T-cell (primary cell): ENCODE data around the gene KIN. TPM values are rescaled to one million over a fixed set of nuclear protein-coding genes. Genes with fewer than 3 reads are reported as not detected.
"Not testable (repeated sequence)": the region's sequence is repeated elsewhere in the genome, so short reads cannot be mapped to it uniquely, and the experiment has no call there.

Experiments used
- ATAC-seq, 4 experiments: fragments of 200-7000 bp in 3 of 4; fragments of 150-1000 bp in 1 of 4; cut with Tn5 transposase; replicated peaks in 1 of 4; 1 replicate in 3 of 4; 2 replicates in 1 of 4; pipeline ENCODE4 v1.10.0; 2021; ENCODE audit warnings: moderate library complexity in 3 of 4, mild to moderate bottlenecking in 2 of 4, moderate number of reproducible peaks in 1 of 4
- CTCF ChIA-PET, 2 donors: fragments of 300-600 bp; sonication (Branson Sonifier 250); formaldehyde crosslinking; loops; one replicate each; lab custom pipeline; 2022; ENCODE audit warnings: antibody characterized with exemption in 2 of 2; lab: Charles Lee
- POLR2A ChIA-PET, 2 donors: fragments of 300-600 bp; sonication (Branson Sonifier 250); formaldehyde crosslinking; loops; one replicate each; lab custom pipeline; 2022; ENCODE audit warnings: antibody characterized with exemption in 2 of 2; lab: Charles Lee
- DNase-seq, 35 experiments: peaks; one replicate each; pipeline versions ENCODE4 v3.0.0 to v3.0.0-alpha.2; 2013 to 2023
- H3K27ac ChIP-seq: one replicate; pipeline ENCODE4 v1.5.1; 2013; ENCODE audit warnings: low read length
- H3K27me3 ChIP-seq, 2 experiments: replicated peaks in 1 of 2; 1 replicate in 1 of 2; 2 replicates in 1 of 2; pipeline versions ENCODE4 v1.6.1 to v1.7.0; 2013; ENCODE audit warnings: low read length in 1 of 2, mixed read lengths in 1 of 2; ENCODE audit not compliant: control insufficient read depth in 2 of 2, insufficient read depth in 2 of 2; ENCODE audit errors: extremely low read depth in 1 of 2
- H3K36me3 ChIP-seq, 2 donors: 1 replicate in 1 of 2; 2 replicates in 1 of 2; pipeline versions ENCODE4 v1.6.1 to v1.7.0; 2013; ENCODE audit warnings: low read length in 1 of 2; ENCODE audit not compliant: control insufficient read depth in 2 of 2, insufficient read depth in 1 of 2; ENCODE audit errors: extremely low read depth in 1 of 2
- H3K4me1 ChIP-seq, 2 experiments: 1 replicate in 1 of 2; 2 replicates in 1 of 2; pipeline versions ENCODE4 v1.6.1 to v1.7.0; 2013; ENCODE audit warnings: low read length in 2 of 2, mixed read lengths in 1 of 2; ENCODE audit not compliant: insufficient read depth in 2 of 2, control insufficient read depth in 1 of 2; ENCODE audit errors: extremely low read depth in 1 of 2
- H3K4me3 ChIP-seq, 2 donors: 1 replicate in 1 of 2; 2 replicates in 1 of 2; pipeline versions ENCODE4 v1.5.1 to v1.7.0; 2013; ENCODE audit warnings: mild to moderate bottlenecking in 2 of 2, low read length in 1 of 2, moderate library complexity in 1 of 2; ENCODE audit not compliant: control insufficient read depth in 1 of 2; ENCODE audit errors: extremely low read depth in 1 of 2
- H3K9me3 ChIP-seq: 2 replicates; pipeline ENCODE4 v1.7.0; 2013
- H3K27ac Mint-ChIP-seq, 2 donors: one replicate each; pipeline ENCODE4 v1.8.0; 2020 to 2021; ENCODE audit warnings: mild to moderate bottlenecking in 2 of 2, mixed read lengths in 2 of 2
- H3K27me3 Mint-ChIP-seq, 2 donors: one replicate each; pipeline ENCODE4 v1.8.0; 2021 to 2022; ENCODE audit warnings: mixed read lengths in 2 of 2
- H3K36me3 Mint-ChIP-seq: one replicate; pipeline ENCODE4 v1.8.0; 2021; ENCODE audit warnings: mixed read lengths
- H3K4me1 Mint-ChIP-seq, 3 donors: one replicate each; pipeline ENCODE4 v1.8.0; 2020 to 2022; ENCODE audit warnings: mixed read lengths in 3 of 3, mild to moderate bottlenecking in 1 of 3
- H3K4me3 Mint-ChIP-seq, 3 donors: one replicate each; pipeline ENCODE4 v1.8.0; 2020 to 2022; ENCODE audit warnings: mild to moderate bottlenecking in 3 of 3, mixed read lengths in 3 of 3, moderate library complexity in 3 of 3
- H3K9me3 Mint-ChIP-seq, 3 donors: one replicate each; pipeline ENCODE4 v1.8.0; 2020 to 2022; ENCODE audit warnings: mixed read lengths in 3 of 3
- WGBS: methylation state at CpG from one replicate; pipeline ENCODE4 v1.1.5; 2013; ENCODE audit warnings: missing lambda C conversion rate; ENCODE audit not compliant: insufficient coverage; 5-methylcytosine and 5-hydroxymethylcytosine counted together
- total RNA-seq, 35 experiments: library from RNA in 6 of 35; stranded (reverse) in 6 of 35; fragments of 120-200 nt in 1 of 35; gene quantifications; one replicate each; pipeline versions ENCODE4 v1.2.1 to v1.2.4 and lab custom pipeline; 2013 to 2026

The KIN gene
- total RNA-seq, 5 donors from 2014 or later (not counting 1 experiment from before 2014, with no cell fraction given) = 7.1 to 13.3 (median 10.0) TPM

GRCh38 chr10:7817984-7818294 lies 30.1 kb upstream of the KIN start:
- Histone ChIP-seq H3K27ac (peak overlapping the region; percentile 14), H3K4me1 (peaks cover 9 to 24% of the 10 kb centered on the region in 2 experiments), H3K4me3 (peak overlapping the region; percentile 93 to 97), H3K36me3 (peaks cover 0 to 7% of the 10 kb centered on the region in 2 donors), H3K9me3 (no peaks in the 10 kb centered on the region), H3K27me3 (peaks cover 0 to 16% of the 10 kb centered on the region in 2 experiments)
- Mint-ChIP-seq H3K36me3 (peaks cover 7% of the 10 kb centered on the region), H3K9me3 (no peaks in the 10 kb centered on the region), H3K27me3 (peaks cover 0 to 2% of the 10 kb centered on the region in 2 donors), H3K4me3 (peak overlapping the region; percentile 97 to 99 (median 97)), H3K27ac (peak overlapping the region; percentile 75 to 84), H3K4me1 (peaks cover 41 to 47% (median 44%) of the 10 kb centered on the region in 3 donors)
- POLR2A ChIA-PET = interaction anchor here (0.6 to 2.0 kb wide), 8 partner anchors 10 to 292 kb away, joined by 3 to 23 read pairs (median 4); partner anchors contain the start of genes ATP5F1C (in 2 of the 2) and KIN (in 2 of the 2)
- ATAC-seq (peak in 3 of 4 experiments; percentile 27 to 51 (median 28)), DNase-seq (no peak)
- WGBS = 1% methylated on average over 10 of the region's 10 CpGs
- CTCF ChIA-PET = interaction anchor here (1.0 to 2.4 kb wide), 3 partner anchors 14 to 1462 kb away, joined by 3 to 13 read pairs (median 3); partner anchors contain the start of genes ATP5F1C (in 1 of the 2) and KIN (in 1 of the 2)

- ChIA-PET CTCF (interaction anchor here (1.0 to 2.4 kb wide), 3 partner anchors 14 to 1462 kb away, joined by 3 to 13 read pairs (median 3); partner anchors contain the start of genes ATP5F1C (in 1 of the 2) and KIN (in 1 of the 2)), POLR2A (interaction anchor here (0.6 to 2.0 kb wide), 6 partner anchors 10 to 292 kb away, joined by 3 to 23 read pairs (median 5); partner anchors contain the start of genes ATP5F1C (in 2 of the 2) and KIN (in 2 of the 2))
- peak overlapping the region; percentile 14 for H3K27ac ChIP-seq
- peaks cover 9 to 24% of the 10 kb centered on the region in 2 experiments for H3K4me1 ChIP-seq
- no peaks in the 10 kb centered on the region for H3K9me3 ChIP-seq
- H3K4me3 Mint-ChIP-seq = peak overlapping the region; percentile 97 to 99 (median 97)
- H3K9me3 Mint-ChIP-seq = no peaks in the 10 kb centered on the region
- H3K27ac Mint-ChIP-seq = peak overlapping the region in 1 of 2 donors; percentile 84
- peak in 1 of 35 experiments; percentile 3 for DNase-seq
- peaks cover 0 to 2% of the 10 kb centered on the region in 2 donors for H3K27me3 Mint-ChIP-seq
- 20% methylated on average over 1 of the region's 12 CpGs for WGBS
- H3K36me3 Mint-ChIP-seq = peaks cover 7% of the 10 kb centered on the region
- H3K4me1 Mint-ChIP-seq = peaks cover 41 to 47% (median 44%) of the 10 kb centered on the region in 3 donors
- ATAC-seq = no peak
- peaks cover 0 to 5% of the 10 kb centered on the region in 2 donors for H3K36me3 ChIP-seq
- H3K27me3 ChIP-seq = peaks cover 0 to 16% of the 10 kb centered on the region in 2 experiments
- H3K4me3 ChIP-seq = peak overlapping the region; percentile 93 to 97
These were observed 29.8 kb upstream of the KIN start for GRCh38 chr10:7817576-7817975.

- peaks cover 0 to 2% of the 10 kb centered on the region in 2 donors for H3K27me3 Mint-ChIP-seq
- peaks cover 0 to 16% of the 10 kb centered on the region in 2 experiments for H3K27me3 ChIP-seq
- H3K4me1 Mint-ChIP-seq = peaks cover 12 to 20% (median 13%) of the 10 kb centered on the region in 3 donors
- no peaks in the 10 kb centered on the region for H3K9me3 ChIP-seq
- no peaks in the 10 kb centered on the region for H3K36me3 ChIP-seq
- DNase-seq (no peak), ATAC-seq (no peak)
- ChIA-PET CTCF (no interaction called here), POLR2A (no interaction called here)
- H3K4me1 ChIP-seq = peaks cover 0 to 8% of the 10 kb centered on the region in 2 experiments
- no peak overlapping the region for H3K27ac Mint-ChIP-seq
- H3K27ac ChIP-seq = no peak overlapping the region
- no peaks in the 10 kb centered on the region for H3K9me3 Mint-ChIP-seq
- WGBS = 74% methylated on average over 3 of the region's 3 CpGs
- no peak overlapping the region for H3K4me3 Mint-ChIP-seq
- H3K36me3 Mint-ChIP-seq = no peaks in the 10 kb centered on the region
- no peak overlapping the region for H3K4me3 ChIP-seq
These were observed 25.7 kb upstream of the KIN start for GRCh38 chr10:7813481-7813880.

- H3K9me3 ChIP-seq, H3K4me1 ChIP-seq, H3K4me1 Mint-ChIP-seq, H3K36me3 Mint-ChIP-seq, H3K4me3 Mint-ChIP-seq, POLR2A ChIA-PET, DNase-seq, H3K4me3 ChIP-seq, H3K27ac ChIP-seq, H3K27me3 Mint-ChIP-seq, H3K9me3 Mint-ChIP-seq, H3K27ac Mint-ChIP-seq, ATAC-seq, H3K36me3 ChIP-seq: not testable (repeated sequence)
- peaks cover 0 to 16% of the 10 kb centered on the region in 2 experiments for H3K27me3 ChIP-seq
- CTCF ChIA-PET = interaction anchor here in 1 of 2 donors (0.5 kb wide), 1 partner anchor 98 kb away, joined by 6 read pairs; no protein-coding TSS in a partner anchor
- WGBS = 90% methylated on average over 3 of the region's 7 CpGs
These were observed 23.9 kb upstream of the KIN start for GRCh38 chr10:7811743-7812142.

- Mint-ChIP-seq H3K36me3 (peaks cover 7% of the 10 kb centered on the region), H3K4me3 (no peak overlapping the region), H3K27ac (no peak overlapping the region), H3K27me3 (peaks cover 0 to 2% of the 10 kb centered on the region in 2 donors), H3K4me1 (peaks cover 0 to 5% (median 0%) of the 10 kb centered on the region in 3 donors), H3K9me3 (no peaks in the 10 kb centered on the region)
- 92% methylated on average over 2 of the region's 5 CpGs for WGBS
- ChIA-PET CTCF (no interaction called here), POLR2A (interaction anchor here in 1 of 2 donors (0.6 kb wide), 1 partner anchor 23 kb away, joined by 3 read pairs; the partner anchor contains the start of genes ATP5F1C and KIN)
- Histone ChIP-seq H3K27me3 (peaks cover 0 to 10% of the 10 kb centered on the region in 2 experiments), H3K4me3 (no peak overlapping the region), H3K27ac (no peak overlapping the region), H3K9me3 (no peaks in the 10 kb centered on the region), H3K36me3 (peaks cover 1 to 13% of the 10 kb centered on the region in 2 donors), H3K4me1 (no peaks in the 10 kb centered on the region)
- ATAC-seq = no peak
- no peak for DNase-seq
These were observed 23.2 kb upstream of the KIN start for GRCh38 chr10:7811000-7811399.

- Histone ChIP-seq H3K27me3 (peaks cover 0 to 8% of the 10 kb centered on the region in 2 experiments), H3K36me3 (peaks cover 3 to 17% of the 10 kb centered on the region in 2 donors), H3K4me1 (no peaks in the 10 kb centered on the region), H3K9me3 (no peaks in the 10 kb centered on the region), H3K27ac (no peak overlapping the region), H3K4me3 (no peak overlapping the region)
- WGBS = 91% methylated on average over 7 of the region's 7 CpGs
- Mint-ChIP-seq H3K4me3 (no peak overlapping the region), H3K27me3 (peaks cover 0 to 2% of the 10 kb centered on the region in 2 donors), H3K9me3 (no peaks in the 10 kb centered on the region), H3K4me1 (peaks cover 0 to 5% (median 0%) of the 10 kb centered on the region in 3 donors), H3K27ac (no peak overlapping the region), H3K36me3 (peaks cover 7% of the 10 kb centered on the region)
- ATAC-seq = no peak
- CTCF ChIA-PET = no interaction called here
- POLR2A ChIA-PET = interaction anchor here in 1 of 2 donors (0.6 kb wide), 1 partner anchor 23 kb away, joined by 3 read pairs; the partner anchor contains the start of genes ATP5F1C and KIN
- DNase-seq = no peak
These were observed 22.6 kb upstream of the KIN start for GRCh38 chr10:7810443-7810842.
